Neuron (in vitro differentiated cells): ENCODE results near the gene ZNF222.

Experiments used
- H2AFZ ChIP-seq: one replicate; pipeline ENCODE4 v1.6.1; 2013; ENCODE audit warnings: low read depth, mild to moderate bottlenecking, inconsistent platforms, low read length, moderate library complexity
- H3K27me3 ChIP-seq: one replicate; pipeline ENCODE4 v1.6.1; 2013; ENCODE audit warnings: low read length; ENCODE audit not compliant: insufficient read depth
- H3K36me3 ChIP-seq: one replicate; pipeline ENCODE4 v1.6.1; 2013; ENCODE audit warnings: low read length; ENCODE audit not compliant: insufficient read depth
- H3K4me1 ChIP-seq: one replicate; pipeline ENCODE4 v1.6.1; 2013; ENCODE audit warnings: low read length; ENCODE audit not compliant: insufficient read depth
- H3K4me3 ChIP-seq: 2 replicates; pipeline ENCODE4 v1.5.1; 2013; ENCODE audit warnings: mild to moderate bottlenecking, low read length, moderate library complexity
- H3K9me3 ChIP-seq: one replicate; pipeline ENCODE4 v1.6.1; 2013; ENCODE audit warnings: low read length

ZNF222 gene

DNA sequence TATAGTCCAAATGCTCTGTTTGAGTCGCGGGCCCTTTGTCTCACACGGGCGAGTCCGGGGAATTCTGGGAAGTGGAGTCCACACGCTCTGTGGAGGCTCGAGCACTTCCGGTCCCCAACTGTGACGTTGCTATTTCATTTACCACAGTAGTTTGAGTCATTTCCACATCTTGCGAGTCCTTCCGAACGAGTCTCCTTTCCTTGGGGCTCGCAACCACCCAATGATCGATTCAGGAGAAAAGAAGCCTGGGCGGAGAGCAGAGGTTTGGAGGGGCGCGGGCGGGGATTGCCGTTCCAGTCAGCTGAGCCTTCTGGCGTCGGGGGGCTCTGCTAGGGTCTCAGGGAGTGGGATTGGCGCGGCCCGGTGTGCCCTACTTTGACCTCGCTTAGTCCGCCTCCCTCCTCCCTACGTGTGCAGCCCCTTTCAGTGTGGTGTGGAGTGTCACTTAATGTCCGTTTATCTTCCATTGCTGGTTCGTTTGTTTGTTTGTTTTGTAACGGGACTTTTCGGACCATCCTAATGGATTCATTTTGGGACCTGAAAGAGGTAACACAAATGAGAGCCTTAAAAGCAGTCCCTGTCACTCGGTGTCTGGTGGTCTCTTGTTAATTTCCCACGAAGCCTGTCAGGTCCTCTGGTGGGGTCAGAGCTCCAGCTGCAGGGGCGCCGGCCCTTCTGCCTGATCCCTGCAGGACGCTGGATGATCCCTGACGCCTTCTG is at the start of gene ZNF222:
ZNF222 (plus strand) TSS at position 163 of the 720 bp plus-strand sequence; CDS start at position 221, 58 bp downstream.
- Histone ChIP-seq H3K4me1 (peaks cover 8% of the 10 kb centered on the region), H2AFZ (peak within 1 kb of the TSS; percentile 95), H3K4me3 (peak within 1 kb of the TSS; percentile 85), H3K36me3 (peaks cover 37% of the 10 kb centered on the region), H3K9me3 (peaks cover 15% of the 10 kb centered on the region), H3K27me3 (no peaks in the 10 kb centered on the region)

DNA sequence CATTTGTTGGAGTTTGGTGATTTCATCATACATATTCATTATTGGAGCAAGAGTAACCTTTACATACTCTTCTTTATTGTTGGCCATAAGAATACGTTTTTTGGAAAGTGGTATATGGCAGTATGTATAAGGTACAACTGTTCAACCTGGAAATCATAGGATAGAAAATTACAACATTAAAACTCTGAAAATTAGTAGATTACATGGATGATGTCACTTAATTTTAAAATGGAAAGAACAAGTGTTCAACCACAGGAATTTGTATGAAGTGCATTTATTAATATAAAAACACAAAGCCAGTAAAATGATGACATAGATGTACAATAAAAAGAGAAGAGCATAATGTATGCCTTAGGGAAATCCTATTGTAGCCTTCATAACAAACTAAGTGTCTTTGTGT is 48.4 kb upstream of the ZNF222 start:
- Histone ChIP-seq H3K4me1 (no peaks in the 10 kb centered on the region), H3K4me3 (no peak overlapping the region), H3K36me3 (peaks cover 4% of the 10 kb centered on the region), H3K27me3 (no peaks in the 10 kb centered on the region), H2AFZ (no peak overlapping the region), H3K9me3 (peaks cover 7% of the 10 kb centered on the region)

DNA sequence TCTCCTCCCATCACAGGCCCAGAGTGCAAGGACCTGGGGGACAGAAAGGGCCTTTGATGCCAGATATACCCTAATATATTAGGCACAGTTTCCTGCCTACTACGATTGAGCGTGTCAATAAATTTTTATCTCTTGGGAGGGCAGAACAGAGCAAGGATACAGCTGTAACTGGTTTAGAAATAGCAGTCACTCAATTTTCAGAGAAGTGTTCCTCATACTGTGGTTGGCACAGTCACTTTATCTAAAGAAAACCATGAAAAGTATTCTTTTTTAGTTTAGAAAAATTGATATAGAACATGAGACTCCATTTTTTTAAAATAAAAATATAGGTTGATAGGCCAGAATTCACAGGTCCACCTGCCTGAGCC is 41.7 kb upstream of the ZNF222 start:
- peaks cover 4% of the 10 kb centered on the region for H3K4me1 ChIP-seq
- H3K36me3 ChIP-seq: no peaks in the 10 kb centered on the region
- H2AFZ ChIP-seq: peak overlapping the region; percentile 36
- H3K9me3 ChIP-seq: no peaks in the 10 kb centered on the region
- peak overlapping the region; percentile 80 for H3K4me3 ChIP-seq
- no peaks in the 10 kb centered on the region for H3K27me3 ChIP-seq

DNA sequence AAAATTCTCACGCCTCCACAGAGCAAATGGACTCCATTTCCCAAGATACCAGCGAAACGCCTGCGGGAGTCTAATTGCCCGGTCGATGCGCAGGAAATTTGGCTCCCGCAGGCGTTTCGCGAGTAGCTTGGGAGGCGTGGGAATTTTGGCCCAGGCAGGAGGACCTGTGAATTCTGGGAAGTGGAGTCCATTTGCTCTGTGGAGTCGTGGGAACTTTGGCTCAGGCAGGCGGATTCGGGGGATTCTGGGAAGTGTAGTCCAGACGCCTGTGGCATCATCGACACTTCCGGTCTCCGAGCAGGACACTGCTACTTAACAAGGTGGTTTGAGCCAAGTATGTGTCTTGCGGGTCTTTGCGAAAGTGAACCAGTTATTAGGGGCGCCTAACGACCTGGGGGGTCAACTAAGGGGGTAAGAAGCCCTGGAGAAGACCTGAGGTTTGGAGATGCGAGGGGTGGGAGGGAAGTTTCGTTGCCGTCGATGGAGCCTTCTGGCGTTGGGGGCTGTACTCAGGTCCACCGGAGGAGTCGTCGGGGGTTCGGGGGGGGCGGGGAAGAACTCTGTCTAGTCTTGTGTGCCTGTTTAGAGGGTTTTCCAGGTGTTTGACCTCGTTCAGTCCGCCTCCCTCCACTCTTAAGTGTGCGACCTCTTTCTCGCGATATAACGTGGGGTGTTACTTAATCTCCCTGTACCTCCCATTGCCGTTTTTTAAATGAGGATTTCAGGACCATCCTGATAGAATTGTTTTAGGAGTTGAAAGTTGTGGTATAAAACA is 41.1 kb upstream of the ZNF222 start, which contains the start of gene ZNF155:
ZNF155 (plus strand) TSS at position 277 of the 775 bp plus-strand sequence. CDS start 4,356 bp downstream, outside the sequence.
- H3K9me3 ChIP-seq: no peaks in the 10 kb centered on the region
- H3K36me3 ChIP-seq: peaks cover 2% of the 10 kb centered on the region
- H2AFZ ChIP-seq: peak within 1 kb of the TSS; percentile 36
- H3K4me1 ChIP-seq: peaks cover 4% of the 10 kb centered on the region
- H3K27me3 ChIP-seq: no peaks in the 10 kb centered on the region
- H3K4me3 ChIP-seq: peak within 1 kb of the TSS; percentile 80

DNA sequence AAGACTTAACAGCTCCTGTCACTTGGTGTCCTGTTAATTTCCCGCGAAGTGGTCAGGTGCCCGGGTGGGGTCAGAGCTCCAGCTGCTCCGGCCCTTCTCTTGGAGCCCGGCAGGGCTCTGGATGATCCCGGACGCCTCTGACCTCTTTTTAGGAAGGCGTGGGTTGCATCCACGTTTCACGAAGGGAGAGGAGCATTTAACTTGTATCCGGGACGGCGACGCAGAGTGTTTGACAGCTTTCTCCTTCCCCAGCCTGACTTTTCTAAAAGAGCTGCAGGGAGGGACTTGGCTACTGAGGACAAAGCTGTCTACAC is 40.5 kb upstream of the ZNF222 start:
- peaks cover 7% of the 10 kb centered on the region for H3K36me3 ChIP-seq
- H3K9me3 ChIP-seq: peaks cover 2% of the 10 kb centered on the region
- peak overlapping the region; percentile 80 for H3K4me3 ChIP-seq
- peak overlapping the region; percentile 36 for H2AFZ ChIP-seq
- no peaks in the 10 kb centered on the region for H3K27me3 ChIP-seq
- H3K4me1 ChIP-seq: peaks cover 4% of the 10 kb centered on the region

DNA sequence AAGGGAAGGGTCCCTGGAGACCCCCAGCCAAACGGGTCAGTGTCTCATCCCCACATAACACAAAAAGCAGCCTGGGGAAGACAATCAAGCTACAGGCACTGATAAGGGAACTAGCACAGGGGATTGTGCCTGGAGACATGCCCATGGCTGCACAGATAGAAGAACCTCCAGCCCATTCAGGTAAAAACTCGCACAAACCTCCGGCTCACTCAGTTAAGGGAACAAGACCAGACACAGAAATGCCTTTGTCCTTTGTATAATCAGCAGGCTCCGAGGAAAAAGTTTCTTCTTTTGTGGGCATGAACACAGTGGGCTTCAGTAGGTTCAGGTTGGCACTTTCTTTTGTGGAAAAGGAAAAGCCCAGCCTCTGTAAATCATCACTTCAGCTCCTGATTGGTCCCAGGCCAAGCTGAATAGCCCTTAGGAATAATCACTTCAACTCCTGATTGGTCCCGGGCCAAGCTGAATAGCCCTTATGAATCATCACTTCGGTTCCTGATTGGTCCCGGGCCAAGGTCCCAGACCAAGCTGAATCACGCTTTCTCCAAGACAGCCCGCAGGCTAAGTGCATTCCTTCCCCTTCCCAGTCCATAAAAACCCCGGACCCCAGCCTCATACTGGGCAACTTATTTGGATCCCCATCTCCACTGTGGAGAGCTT is 27.4 kb upstream of the ZNF222 start:
- Histone ChIP-seq H3K4me1 (peaks cover 4% of the 10 kb centered on the region), H3K9me3 (no peaks in the 10 kb centered on the region), H2AFZ (no peak overlapping the region), H3K27me3 (no peaks in the 10 kb centered on the region), H3K36me3 (peaks cover 29% of the 10 kb centered on the region), H3K4me3 (no peak overlapping the region)

DNA sequence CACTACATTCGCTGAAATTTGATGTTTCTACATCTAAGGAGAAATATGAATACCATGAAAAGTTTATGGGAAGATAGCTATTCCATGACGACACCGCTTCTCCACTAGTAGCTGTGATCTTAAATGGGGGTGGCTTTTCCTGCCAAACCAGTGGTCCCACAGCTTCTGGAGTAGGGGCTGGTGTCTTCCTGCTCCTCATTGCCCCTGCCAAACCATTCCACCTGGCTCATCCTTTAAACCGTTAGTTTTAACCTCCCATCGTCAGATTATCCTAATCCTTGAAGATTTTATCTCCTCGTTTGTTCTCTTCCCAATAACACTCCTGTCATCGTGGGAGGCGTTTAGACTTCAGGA is 23.0 kb upstream of the ZNF222 start:
- H3K27me3 ChIP-seq: no peaks in the 10 kb centered on the region
- H3K9me3 ChIP-seq: peaks cover under 1% of the 10 kb centered on the region
- H3K4me3 ChIP-seq: peak overlapping the region; percentile 78
- H3K36me3 ChIP-seq: peaks cover 5% of the 10 kb centered on the region
- peaks cover 10% of the 10 kb centered on the region for H3K4me1 ChIP-seq
- H2AFZ ChIP-seq: peak overlapping the region; percentile 76

DNA sequence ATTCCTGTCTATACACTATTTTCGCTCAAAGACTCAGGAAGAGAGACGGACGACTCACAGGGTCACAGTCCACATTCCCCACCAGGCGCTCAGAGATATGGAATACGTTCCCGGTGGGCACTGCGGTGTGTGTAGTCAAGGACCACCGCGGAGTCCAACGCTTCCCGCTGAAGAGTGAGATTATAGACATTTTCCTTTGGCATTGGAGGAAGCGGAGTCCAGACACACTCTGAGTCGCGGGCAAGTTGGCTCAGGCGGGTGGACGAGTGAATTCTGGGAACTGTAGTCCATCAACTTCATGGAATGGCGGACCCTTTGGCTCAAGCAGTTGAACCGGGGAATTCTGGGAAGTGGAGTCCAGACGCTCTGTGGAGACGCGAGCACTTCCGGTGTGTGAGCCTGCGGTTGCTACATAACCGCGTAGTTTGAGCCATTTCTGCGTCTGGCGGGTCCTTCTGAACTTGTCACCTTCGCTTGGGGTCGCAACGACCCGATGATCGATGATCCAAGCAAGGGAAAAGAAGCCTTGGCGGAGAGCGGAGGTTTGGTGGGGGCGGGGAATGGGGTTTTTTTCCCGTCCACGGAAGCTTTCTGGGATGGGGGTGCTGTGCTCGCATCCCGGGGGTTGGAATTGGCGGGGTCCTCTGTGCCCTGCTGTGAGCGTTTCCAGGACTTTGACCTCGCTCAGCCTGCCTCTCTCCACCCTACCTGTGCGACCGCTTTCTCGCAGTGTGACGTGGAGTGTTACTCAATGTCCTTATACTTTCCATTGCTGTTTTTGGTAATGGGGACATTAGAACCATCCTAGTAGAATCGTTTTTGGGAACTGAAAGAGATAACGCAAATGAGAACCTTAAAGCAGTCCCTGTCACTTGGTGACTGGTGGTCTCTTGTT is 22.4 kb upstream of the ZNF222 start, which contains the start of gene ZNF230:
ZNF230 (plus strand) TSS at position 392 of the 895 bp plus-strand sequence. CDS start 4,122 bp downstream, outside the sequence.
- Histone ChIP-seq H3K36me3 (peaks cover 8% of the 10 kb centered on the region), H3K4me3 (peak within 1 kb of the TSS; percentile 78), H2AFZ (peak within 1 kb of the TSS; percentile 76), H3K27me3 (no peaks in the 10 kb centered on the region), H3K9me3 (peaks cover 2% of the 10 kb centered on the region), H3K4me1 (peaks cover 10% of the 10 kb centered on the region)

DNA sequence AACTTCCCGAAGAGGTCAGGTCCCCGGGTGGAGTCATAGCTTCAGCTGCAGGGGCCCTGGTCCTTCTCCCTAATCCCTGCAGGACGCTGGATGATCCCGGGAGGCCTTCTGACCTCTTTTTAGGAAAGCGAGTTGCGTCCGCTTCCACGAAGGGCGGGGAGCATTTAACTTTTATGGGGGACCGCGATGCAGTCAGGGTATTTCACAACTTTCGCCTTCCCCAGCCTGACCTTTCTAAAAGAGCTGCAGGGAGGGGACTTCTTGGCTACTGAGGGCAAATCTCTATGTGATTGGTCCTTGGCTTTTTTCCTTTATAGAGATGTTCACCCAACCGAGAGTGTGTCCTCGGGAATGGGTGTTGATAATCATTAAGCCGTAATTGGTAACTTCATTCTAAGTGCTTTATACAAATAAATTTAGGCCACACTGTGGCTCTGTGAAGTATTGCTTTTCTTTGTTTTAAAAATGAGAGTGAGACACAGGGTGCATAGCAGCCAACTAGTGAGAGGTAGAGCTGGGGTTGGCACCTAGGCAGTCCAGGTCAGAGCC is 21.6 kb upstream of the ZNF222 start:
- Histone ChIP-seq H3K4me3 (peak overlapping the region; percentile 78), H3K36me3 (peaks cover 12% of the 10 kb centered on the region), H2AFZ (peak overlapping the region; percentile 76), H3K27me3 (no peaks in the 10 kb centered on the region), H3K9me3 (peaks cover 7% of the 10 kb centered on the region), H3K4me1 (peaks cover 10% of the 10 kb centered on the region)

DNA sequence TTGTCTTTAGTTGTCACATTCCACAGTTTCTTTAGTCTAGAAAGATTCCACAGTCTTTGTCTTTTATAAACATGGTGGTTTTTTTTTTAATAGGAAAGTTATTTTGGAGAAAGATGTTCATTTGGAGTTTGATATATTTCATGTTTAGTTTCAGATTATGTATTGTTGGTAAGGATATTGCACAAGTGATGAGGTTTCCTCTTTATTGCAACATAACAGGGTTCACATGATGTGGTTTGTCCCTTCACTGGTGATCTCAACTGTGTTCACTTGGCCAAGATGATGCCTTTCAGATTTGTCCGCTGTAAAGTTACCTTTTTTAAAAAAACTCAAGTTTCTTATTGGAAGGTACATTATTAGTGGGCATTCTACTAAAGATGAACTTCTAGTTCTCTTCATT is 19.2 kb upstream of the ZNF222 start:
- no peaks in the 10 kb centered on the region for H3K27me3 ChIP-seq
- H3K4me1 ChIP-seq: peaks cover 10% of the 10 kb centered on the region
- H3K36me3 ChIP-seq: peaks cover 35% of the 10 kb centered on the region
- H3K4me3 ChIP-seq: no peak overlapping the region
- H3K9me3 ChIP-seq: peaks cover 29% of the 10 kb centered on the region
- no peak overlapping the region for H2AFZ ChIP-seq

DNA sequence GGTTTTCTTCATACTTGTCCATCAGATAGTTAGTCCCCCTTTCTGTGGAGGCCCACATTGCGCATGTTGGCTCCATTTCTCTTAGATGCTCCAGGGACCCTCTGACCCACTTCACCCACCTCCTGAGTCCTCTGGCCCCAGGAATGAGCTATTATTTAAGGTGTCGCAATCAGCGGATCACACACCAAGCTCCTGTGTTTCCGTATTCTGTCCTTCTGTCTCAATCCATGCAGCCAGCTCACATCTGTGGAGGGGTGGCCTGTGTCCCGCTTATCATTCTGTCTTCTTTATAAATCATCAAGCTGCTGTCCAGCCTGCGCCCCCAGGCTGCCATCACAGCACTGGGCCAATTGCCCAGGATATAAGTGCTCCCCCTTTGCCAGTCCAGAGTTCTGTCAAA is 17.7 kb upstream of the ZNF222 start:
- H2AFZ ChIP-seq: no peak overlapping the region
- H3K9me3 ChIP-seq: peaks cover 37% of the 10 kb centered on the region
- H3K36me3 ChIP-seq: peaks cover 45% of the 10 kb centered on the region
- peaks cover 6% of the 10 kb centered on the region for H3K4me1 ChIP-seq
- H3K27me3 ChIP-seq: no peaks in the 10 kb centered on the region
- H3K4me3 ChIP-seq: no peak overlapping the region

DNA sequence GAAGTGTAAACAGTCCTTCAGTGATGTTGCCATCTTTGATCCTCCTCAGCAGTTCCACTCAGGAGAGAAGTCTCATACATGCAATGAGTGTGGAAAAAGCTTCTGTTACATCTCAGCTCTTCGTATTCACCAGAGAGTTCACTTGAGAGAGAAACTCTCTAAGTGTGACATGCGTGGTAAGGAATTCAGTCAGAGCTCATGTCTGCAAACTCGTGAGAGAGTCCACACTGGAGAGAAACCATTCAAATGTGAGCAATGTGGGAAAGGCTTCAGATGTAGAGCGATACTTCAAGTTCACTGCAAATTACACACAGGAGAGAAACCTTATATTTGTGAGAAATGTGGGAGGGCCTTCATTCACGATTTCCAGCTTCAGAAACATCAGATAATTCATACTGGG is 14.7 kb upstream of the ZNF222 start:
- no peak overlapping the region for H2AFZ ChIP-seq
- H3K4me1 ChIP-seq: no peaks in the 10 kb centered on the region
- peaks cover 45% of the 10 kb centered on the region for H3K36me3 ChIP-seq
- no peaks in the 10 kb centered on the region for H3K27me3 ChIP-seq
- no peak overlapping the region for H3K4me3 ChIP-seq
- H3K9me3 ChIP-seq: peaks cover 37% of the 10 kb centered on the region
